Measurements from ENCODE around the gene CHD6. TPM values are rescaled to one million over a fixed set of nuclear protein-coding genes. Genes with fewer than 3 reads are reported as not detected.

The CHD6 gene
- total RNA-seq, 1 experiment from 2014 or later = 19.7 TPM

DNA sequence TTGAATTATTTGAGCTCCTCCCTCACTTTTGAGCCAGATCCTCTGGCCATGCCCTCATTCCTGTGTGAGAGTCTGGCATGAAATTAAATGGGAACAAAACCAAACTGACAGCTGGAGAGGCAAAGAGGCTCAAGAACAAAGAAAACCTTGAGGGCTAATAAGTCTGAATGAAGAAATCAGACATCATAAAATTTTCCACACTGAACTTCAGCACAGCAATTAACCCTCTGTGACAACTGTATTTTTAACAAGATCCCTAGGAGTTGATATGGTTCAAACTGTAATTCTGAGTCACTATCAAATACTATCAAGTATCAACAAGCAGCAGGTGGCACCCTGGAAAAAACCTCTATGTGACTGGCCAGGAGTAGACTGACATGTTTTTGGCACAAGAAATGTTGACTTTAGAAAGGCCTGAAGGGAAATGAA, 142.2 kb downstream of the CHD6 start:
- Histone ChIP-seq H3K27me3 (ENCODE audit: control insufficient read depth, insufficient read depth, low read length) (no peaks in the 10 kb centered on the region), H3K4me3 (ENCODE audit: insufficient read depth, low read depth, low read length) (no peak overlapping the region), H3K36me3 (replicated peaks; ENCODE audit: control insufficient read depth, insufficient read depth, low read length) (peaks cover 3% of the 10 kb centered on the region; the same call in 1 of the 2 replicates)
- no peak for DNase-seq

GRCh38 chr20:41475503-41475902, 142.7 kb downstream of the CHD6 start:
- no peaks in the 10 kb centered on the region for H3K27me3 ChIP-seq (ENCODE audit: control insufficient read depth, insufficient read depth, low read length)
- H3K36me3 ChIP-seq (replicated peaks; ENCODE audit: control insufficient read depth, insufficient read depth, low read length) = peaks cover 6% of the 10 kb centered on the region
- DNase-seq = no peak
- H3K4me3 ChIP-seq (ENCODE audit: insufficient read depth, low read depth, low read length) = no peak overlapping the region

- no peak for DNase-seq
- Histone ChIP-seq H3K36me3 (replicated peaks; ENCODE audit: control insufficient read depth, insufficient read depth, low read length) (peaks cover 16% of the 10 kb centered on the region), H3K27me3 (ENCODE audit: control insufficient read depth, insufficient read depth, low read length) (no peaks in the 10 kb centered on the region), H3K4me3 (ENCODE audit: insufficient read depth, low read depth, low read length) (no peak overlapping the region)
Measured at GRCh38 chr20:41470362-41471095, 147.6 kb downstream of the CHD6 start.

GRCh38 chr20:41469868-41470267, 148.3 kb downstream of the CHD6 start:
- Histone ChIP-seq H3K4me3 (ENCODE audit: insufficient read depth, low read depth, low read length) (no peak overlapping the region), H3K36me3 (replicated peaks; ENCODE audit: control insufficient read depth, insufficient read depth, low read length) (peaks cover 16% of the 10 kb centered on the region), H3K27me3 (ENCODE audit: control insufficient read depth, insufficient read depth, low read length) (no peaks in the 10 kb centered on the region)
- no peak for DNase-seq

DNA sequence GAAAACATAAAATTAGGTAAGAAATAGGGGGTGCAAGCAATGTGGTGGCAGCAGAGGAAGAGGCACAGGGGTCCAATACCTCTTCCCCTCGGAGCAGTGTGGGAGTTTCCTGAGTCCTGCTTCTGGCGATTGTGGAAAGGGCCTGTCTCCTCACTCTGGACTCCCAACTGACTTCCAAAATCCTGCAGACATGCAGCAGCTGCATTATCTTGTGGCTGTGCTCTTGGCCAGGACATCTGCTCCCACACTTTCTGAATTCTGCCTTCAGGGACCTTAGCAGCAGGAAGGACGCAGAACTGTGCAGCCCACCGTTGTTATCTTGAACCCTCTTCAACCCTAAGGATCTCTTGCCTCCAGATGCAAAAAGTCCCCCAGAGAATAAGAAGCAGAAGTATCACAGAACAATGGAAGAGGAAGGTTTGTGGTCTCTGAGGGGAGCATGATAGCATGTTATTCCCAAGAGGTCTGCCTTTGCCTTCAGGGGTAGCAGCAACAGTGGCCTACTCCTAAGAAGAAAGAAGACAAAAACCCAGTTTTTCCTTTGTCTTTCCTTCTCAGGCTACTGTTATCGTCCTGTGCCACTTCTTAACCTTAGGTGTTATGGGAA, 149.1 kb downstream of the CHD6 start:
- Histone ChIP-seq H3K4me3 (ENCODE audit: insufficient read depth, low read depth, low read length) (no peak overlapping the region), H3K27me3 (ENCODE audit: control insufficient read depth, insufficient read depth, low read length) (no peaks in the 10 kb centered on the region), H3K36me3 (replicated peaks; ENCODE audit: control insufficient read depth, insufficient read depth, low read length) (peaks cover 16% of the 10 kb centered on the region)
- no peak for DNase-seq

GRCh38 chr20:41467690-41468089, 150.5 kb downstream of the CHD6 start:
- DNase-seq = no peak
- Histone ChIP-seq H3K4me3 (ENCODE audit: insufficient read depth, low read depth, low read length) (no peak overlapping the region), H3K36me3 (replicated peaks; ENCODE audit: control insufficient read depth, insufficient read depth, low read length) (peaks cover 13% of the 10 kb centered on the region), H3K27me3 (ENCODE audit: control insufficient read depth, insufficient read depth, low read length) (no peaks in the 10 kb centered on the region)

GRCh38 chr20:41467220-41467619, 151.0 kb downstream of the CHD6 start:
- H3K36me3 ChIP-seq (replicated peaks; ENCODE audit: control insufficient read depth, insufficient read depth, low read length) = peaks cover 13% of the 10 kb centered on the region
- DNase-seq = peak; percentile 4
- no peak overlapping the region for H3K4me3 ChIP-seq (ENCODE audit: insufficient read depth, low read depth, low read length)
- H3K27me3 ChIP-seq (ENCODE audit: control insufficient read depth, insufficient read depth, low read length) = no peaks in the 10 kb centered on the region

GRCh38 chr20:41463567-41463966, 154.6 kb downstream of the CHD6 start:
- Histone ChIP-seq H3K27me3 (ENCODE audit: control insufficient read depth, insufficient read depth, low read length) (no peaks in the 10 kb centered on the region), H3K4me3 (ENCODE audit: insufficient read depth, low read depth, low read length) (no peak overlapping the region), H3K36me3 (replicated peaks; ENCODE audit: control insufficient read depth, insufficient read depth, low read length) (peaks cover 5% of the 10 kb centered on the region)
- no peak for DNase-seq

GRCh38 chr20:41462372-41463161, 155.6 kb downstream of the CHD6 start:
- H3K36me3 ChIP-seq (replicated peaks; ENCODE audit: control insufficient read depth, insufficient read depth, low read length) = peaks cover 5% of the 10 kb centered on the region
- no peak for DNase-seq
- H3K4me3 ChIP-seq (ENCODE audit: insufficient read depth, low read depth, low read length) = no peak overlapping the region
- H3K27me3 ChIP-seq (ENCODE audit: control insufficient read depth, insufficient read depth, low read length) = no peaks in the 10 kb centered on the region

DNA sequence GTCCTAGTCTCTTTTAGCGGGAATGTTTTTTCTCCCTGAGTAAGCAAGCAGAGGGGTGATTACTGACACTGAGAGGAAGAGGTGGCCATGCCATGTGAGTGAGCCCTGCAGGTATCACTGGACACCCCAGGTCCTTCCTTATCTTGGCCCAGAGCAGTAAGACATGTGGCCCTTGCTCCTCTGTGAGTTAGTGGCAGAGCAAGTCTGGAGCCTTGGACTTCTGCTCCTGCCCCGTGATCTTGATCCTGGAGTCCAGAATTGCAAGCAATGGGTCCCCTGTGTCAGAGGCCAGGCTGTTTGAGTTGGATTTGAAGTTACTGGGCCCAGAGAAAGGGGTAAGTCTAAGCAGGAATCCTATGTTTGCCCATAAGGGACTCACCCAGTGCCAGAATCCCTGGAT, 159.4 kb downstream of the CHD6 start:
- Histone ChIP-seq H3K4me3 (ENCODE audit: insufficient read depth, low read depth, low read length) (no peak overlapping the region), H3K27me3 (ENCODE audit: control insufficient read depth, insufficient read depth, low read length) (no peaks in the 10 kb centered on the region), H3K36me3 (replicated peaks; ENCODE audit: control insufficient read depth, insufficient read depth, low read length) (peaks cover 23% of the 10 kb centered on the region)
- no peak for DNase-seq

GRCh38 chr20:41457173-41457857, 160.9 kb downstream of the CHD6 start:
- H3K36me3 ChIP-seq (replicated peaks; ENCODE audit: control insufficient read depth, insufficient read depth, low read length) = peaks cover 30% of the 10 kb centered on the region
- H3K27me3 ChIP-seq (ENCODE audit: control insufficient read depth, insufficient read depth, low read length) = no peaks in the 10 kb centered on the region
- DNase-seq = no peak
- H3K4me3 ChIP-seq (ENCODE audit: insufficient read depth, low read depth, low read length) = no peak overlapping the region

- Histone ChIP-seq H3K4me3 (ENCODE audit: insufficient read depth, low read depth, low read length) (no peak overlapping the region), H3K27me3 (ENCODE audit: control insufficient read depth, insufficient read depth, low read length) (no peaks in the 10 kb centered on the region), H3K36me3 (replicated peaks; ENCODE audit: control insufficient read depth, insufficient read depth, low read length) (peaks cover 36% of the 10 kb centered on the region)
- DNase-seq = no peak
Measured at GRCh38 chr20:41456351-41456750, 161.8 kb downstream of the CHD6 start.

GRCh38 chr20:41454250-41454649, 163.9 kb downstream of the CHD6 start:
- H3K36me3 ChIP-seq (replicated peaks; ENCODE audit: control insufficient read depth, insufficient read depth, low read length) = peaks cover 46% of the 10 kb centered on the region
- no peaks in the 10 kb centered on the region for H3K27me3 ChIP-seq (ENCODE audit: control insufficient read depth, insufficient read depth, low read length)
- H3K4me3 ChIP-seq (ENCODE audit: insufficient read depth, low read depth, low read length) = no peak overlapping the region
- DNase-seq = no peak

Data from H7 (cell line).